ENCODE measurements around the gene HEXA.
A peak's percentile ranks its signal among the peaks of the same experiment; 100 is the strongest.
"Not testable (repeated sequence)": the region's sequence is repeated elsewhere in the genome, so short reads cannot be mapped to it uniquely, and the experiment has no call there.

Gene HEXA

DNA sequence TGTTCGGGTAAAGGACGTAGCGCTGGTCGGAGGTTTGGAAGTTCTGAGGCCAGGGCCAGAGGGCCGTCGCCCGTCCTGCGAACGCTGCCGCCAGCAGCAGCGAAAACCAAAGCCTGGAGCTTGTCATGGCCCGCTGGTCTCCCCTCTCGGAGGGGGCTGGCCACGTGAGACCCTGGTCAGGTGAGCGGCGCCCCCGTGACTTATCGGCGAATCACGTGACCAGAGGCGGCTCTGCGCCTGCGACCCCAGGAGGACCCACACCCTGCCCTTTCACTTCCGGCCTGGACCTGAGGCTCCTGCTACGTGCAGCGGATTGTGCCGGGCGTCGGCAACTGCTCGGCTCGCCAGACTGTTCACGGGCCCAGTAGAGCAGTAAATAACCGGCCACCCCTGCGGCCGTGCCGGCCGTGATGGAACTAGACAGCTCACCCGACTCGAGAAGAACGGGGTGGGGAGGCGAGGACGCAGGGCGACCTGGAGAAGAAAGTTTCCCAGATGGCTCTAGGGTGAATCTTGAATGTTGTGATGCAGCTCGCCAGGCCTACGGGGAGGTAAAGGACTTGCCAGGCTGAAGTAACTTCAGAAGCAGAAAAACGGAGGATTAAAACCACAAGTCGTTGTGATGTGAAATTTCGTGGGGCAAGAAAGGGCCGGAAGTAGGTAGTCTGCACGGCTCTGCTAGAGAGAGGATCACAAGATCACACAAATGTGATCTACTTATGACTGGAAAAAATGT is at the start of gene HEXA:
Gene HEXA, minus strand, starts transcription at position 169 of the 736 bp plus-strand sequence. Its CDS starts 42 bp downstream, at position 127.
- H3K4me3 ChIP-seq (ENCODE audit: low read depth, low read length): peak within 1 kb of the TSS; percentile 91
- no peak for TF ChIP-seq CTCF (IDR thresholded peaks at IDR 0.05; ENCODE audit: borderline replicate concordance, insufficient read depth, low read depth, low read length)

- no peak overlapping the region for H3K4me3 ChIP-seq (ENCODE audit: low read depth, low read length)
- TF ChIP-seq CTCF (IDR thresholded peaks at IDR 0.05; ENCODE audit: borderline replicate concordance, insufficient read depth, low read depth, low read length): no peak
Observed at GRCh38 chr15:72423256-72423655, 47.4 kb upstream of the HEXA start.

DNA sequence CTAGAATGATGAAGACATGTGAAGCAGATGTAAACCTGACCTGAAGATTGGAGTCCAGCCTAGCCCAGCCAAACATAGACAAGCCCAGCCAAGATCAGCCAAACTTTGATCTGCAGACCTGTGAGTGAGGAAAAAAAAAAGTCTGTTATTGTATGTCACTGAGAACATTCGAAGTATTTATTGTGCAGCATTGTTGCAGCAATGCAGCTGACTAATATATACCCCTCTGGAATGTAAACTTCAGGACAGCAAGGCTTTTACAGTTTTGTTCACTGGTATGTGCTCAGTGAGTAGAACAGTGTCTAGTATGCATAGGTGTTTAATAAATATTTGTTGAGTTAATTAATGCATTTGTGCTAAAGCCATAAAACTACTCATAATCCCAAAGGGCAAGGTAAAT is 45.7 kb upstream of the HEXA start:
- H3K4me3 ChIP-seq (ENCODE audit: low read depth, low read length): no peak overlapping the region
- TF ChIP-seq CTCF (IDR thresholded peaks at IDR 0.05; ENCODE audit: borderline replicate concordance, insufficient read depth, low read depth, low read length): no peak

- no peak for TF ChIP-seq CTCF (IDR thresholded peaks at IDR 0.05; ENCODE audit: borderline replicate concordance, insufficient read depth, low read depth, low read length)
- H3K4me3 ChIP-seq (ENCODE audit: low read depth, low read length): no peak overlapping the region
Observed at GRCh38 chr15:72420576-72420975, 44.8 kb upstream of the HEXA start.

DNA sequence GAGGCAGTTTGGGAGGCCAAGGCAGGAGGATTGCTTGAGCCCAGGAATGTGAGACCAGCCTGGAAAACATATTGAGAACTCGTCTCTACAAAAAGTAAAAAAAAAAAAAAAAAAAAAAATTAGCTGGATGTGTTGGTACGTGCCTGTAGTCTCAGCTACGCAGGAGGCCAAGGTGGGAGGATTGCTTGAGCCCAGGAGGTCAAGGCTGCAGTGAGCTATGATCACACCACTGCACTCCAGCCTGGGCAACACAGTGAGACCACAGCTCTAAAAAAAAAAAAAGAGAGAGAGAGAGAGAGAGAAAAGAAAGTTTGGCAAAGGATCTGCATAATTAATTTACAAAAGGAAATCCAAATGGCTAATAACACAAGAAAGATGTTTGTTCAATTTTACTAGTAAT is 44.0 kb upstream of the HEXA start:
- not testable (repeated sequence) for H3K4me3 ChIP-seq (ENCODE audit: low read depth, low read length)

- no peak for TF ChIP-seq CTCF (IDR thresholded peaks at IDR 0.05; ENCODE audit: borderline replicate concordance, insufficient read depth, low read depth, low read length)
- no peak overlapping the region for H3K4me3 ChIP-seq (ENCODE audit: low read depth, low read length)
Observed at GRCh38 chr15:72415304-72415703, 39.5 kb upstream of the HEXA start.

DNA sequence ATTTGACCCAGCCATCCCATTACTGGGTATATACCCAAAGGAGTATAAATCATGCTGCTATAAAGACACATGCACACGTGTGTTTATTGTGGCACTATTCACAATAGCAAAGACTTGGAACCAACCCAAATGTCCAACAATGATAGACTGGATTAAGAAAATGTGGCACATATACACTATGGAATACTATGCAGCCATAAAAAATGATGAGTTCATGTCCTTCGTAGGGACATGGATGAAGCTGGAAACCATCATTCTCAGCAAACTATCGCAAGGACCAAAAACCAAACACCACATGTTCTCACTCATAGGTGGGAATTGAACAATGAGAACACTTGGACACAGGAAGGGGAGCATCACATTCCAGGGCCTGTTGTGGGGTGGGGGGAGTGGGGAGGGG is 37.5 kb upstream of the HEXA start:
- H3K4me3 ChIP-seq (ENCODE audit: low read depth, low read length): not testable (repeated sequence)

DNA sequence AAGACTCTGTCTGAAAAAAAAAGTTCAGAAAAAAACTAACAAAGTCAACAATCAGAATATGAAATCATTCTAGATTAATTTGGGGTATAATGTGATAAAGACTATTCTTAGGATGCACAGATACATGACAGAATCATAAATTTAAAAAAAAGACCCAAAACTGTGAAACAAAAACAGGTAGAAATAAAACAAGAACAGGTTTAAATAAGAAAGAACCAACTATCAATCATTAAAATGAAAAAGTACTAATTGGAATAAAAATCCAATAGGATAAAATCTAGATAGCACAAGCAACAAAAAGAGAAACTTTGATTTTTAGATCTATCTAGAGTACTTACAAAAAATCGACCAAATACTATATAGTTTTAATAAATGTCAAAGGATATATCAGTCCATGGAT is 35.7 kb upstream of the HEXA start:
- no peak for TF ChIP-seq CTCF (IDR thresholded peaks at IDR 0.05; ENCODE audit: borderline replicate concordance, insufficient read depth, low read depth, low read length)
- no peak overlapping the region for H3K4me3 ChIP-seq (ENCODE audit: low read depth, low read length)
